ENCODE measurements around the gene P4HA2.

P4HA2 gene

GRCh38 chr5:132267166-132267739, 39.6 kb upstream of the P4HA2 start:
- no peak overlapping the region for H3K27ac ChIP-seq
- TF ChIP-seq CTCF (conservative IDR thresholded peaks at IDR 0.05) (no peak), ZFX (IDR thresholded peaks at IDR 0.05) (no peak)

- no peak overlapping the region for H3K27ac ChIP-seq
- TF ChIP-seq ZFX (IDR thresholded peaks at IDR 0.05) (no peak), CTCF (conservative IDR thresholded peaks at IDR 0.05) (no peak)
Observed at GRCh38 chr5:132266836-132267160, 39.1 kb upstream of the P4HA2 start.

- TF ChIP-seq CTCF (conservative IDR thresholded peaks at IDR 0.05) (no peak), ZFX (IDR thresholded peaks at IDR 0.05) (no peak)
- H3K27ac ChIP-seq = no peak overlapping the region
Observed at GRCh38 chr5:132266031-132266835, 38.6 kb upstream of the P4HA2 start.

GRCh38 chr5:132265336-132266030, 37.8 kb upstream of the P4HA2 start:
- TF ChIP-seq ZFX (IDR thresholded peaks at IDR 0.05) (no peak), CTCF (conservative IDR thresholded peaks at IDR 0.05) (no peak)
- H3K27ac ChIP-seq = no peak overlapping the region

- H3K27ac ChIP-seq = no peak overlapping the region
- no peak for TF ChIP-seq ZFX (IDR thresholded peaks at IDR 0.05)
- TF ChIP-seq CTCF (conservative IDR thresholded peaks at IDR 0.05) = no peak
Observed at GRCh38 chr5:132264546-132265335, 37.1 kb upstream of the P4HA2 start.

GRCh38 chr5:132263548-132264261, 36.1 kb upstream of the P4HA2 start:
- TF ChIP-seq CTCF (conservative IDR thresholded peaks at IDR 0.05) = no peak
- TF ChIP-seq ZFX (IDR thresholded peaks at IDR 0.05) = no peak
- no peak overlapping the region for H3K27ac ChIP-seq

Data from C4-2B (cell line).